HepG2 (cell line): ENCODE measurements around the gene MAN1B1. TPM values are rescaled to one million over a fixed set of nuclear protein-coding genes. Genes with fewer than 3 reads are reported as not detected.
A peak's percentile ranks its signal among the peaks of the same experiment; 100 is the strongest.

Source experiments
- ETV5 ChIP-seq: IDR thresholded peaks from 2 replicates; pipeline ENCODE4 v1.6.1; 2018; ENCODE audit warnings: missing biosample characterization, missing genetic modification reagents, inconsistent platforms, borderline replicate concordance
- GFI1 ChIP-seq: sonication (generic); formaldehyde crosslinking; IDR thresholded peaks from 2 replicates; pipeline ENCODE4 v1.5.0; 2020; ENCODE audit warnings: missing genetic modification reagents, mild to moderate bottlenecking, borderline replicate concordance
- HIC2 ChIP-seq: sonication (generic); formaldehyde crosslinking; IDR thresholded peaks from 2 replicates; pipeline ENCODE4 v1.9.0; 2022; ENCODE audit warnings: low read depth, missing genetic modification reagents
- HNF1B ChIP-seq: sonication (generic); formaldehyde crosslinking; IDR thresholded peaks from 2 replicates; pipeline ENCODE4 v1.5.1; 2020; ENCODE audit warnings: mild to moderate bottlenecking, moderate library complexity, missing genetic modification reagents
- HNF4G ChIP-seq, 2 experiments: sonication (generic) in 1 of 2; formaldehyde crosslinking in 1 of 2; IDR thresholded peaks; 2 replicates each; pipeline versions ENCODE4 v1.4.0 to v1.6.1; 2011 to 2020; ENCODE audit warnings: borderline replicate concordance in 2 of 2, low read depth in 2 of 2, mild to moderate bottlenecking in 2 of 2, low read length in 1 of 2, missing genetic modification reagents in 1 of 2, moderate library complexity in 1 of 2
- KDM5B ChIP-seq: sonication (generic); formaldehyde crosslinking; IDR thresholded peaks from 2 replicates; pipeline ENCODE4 v1.4.0; 2020; ENCODE audit warnings: missing genetic modification reagents, mild to moderate bottlenecking, borderline replicate concordance
- MLLT10 ChIP-seq: sonication (generic); formaldehyde crosslinking; IDR thresholded peaks from 2 replicates; pipeline ENCODE4 v1.4.0; 2020; ENCODE audit warnings: missing genetic modification reagents
- NCOA2 ChIP-seq: sonication (generic); formaldehyde crosslinking; IDR thresholded peaks from 2 replicates; pipeline ENCODE4 v1.8.0; 2022; ENCODE audit warnings: inconsistent platforms
- NONO ChIP-seq, 2 experiments: fragments of 450-650 bp in 1 of 2; sonication (generic) in 1 of 2; formaldehyde crosslinking in 1 of 2; IDR thresholded peaks in 1 of 2; conservative IDR thresholded peaks in 1 of 2; 2 replicates each; pipeline versions ENCODE4 v1.6.1 to v1.8.0; 2017 to 2022; ENCODE audit warnings: mild to moderate bottlenecking in 1 of 2, missing genetic modification reagents in 1 of 2, moderate library complexity in 1 of 2
- NR2C2 ChIP-seq: sonication (generic); formaldehyde crosslinking; IDR thresholded peaks from 2 replicates; pipeline ENCODE4 v1.4.0; 2020; ENCODE audit warnings: missing genetic modification reagents, mild to moderate bottlenecking, moderate library complexity, borderline replicate concordance
- PREB ChIP-seq: sonication (generic); formaldehyde crosslinking; IDR thresholded peaks from 2 replicates; pipeline ENCODE4 v1.4.0; 2020; ENCODE audit warnings: missing genetic modification reagents
- SKIL ChIP-seq: sonication (generic); formaldehyde crosslinking; IDR thresholded peaks from 2 replicates; pipeline ENCODE4 v1.8.0; 2022; ENCODE audit warnings: missing genetic modification reagents, mild to moderate bottlenecking, moderate library complexity, borderline replicate concordance
- SMYD3 ChIP-seq: sonication (generic); formaldehyde crosslinking; IDR thresholded peaks from 2 replicates; pipeline ENCODE4 v1.8.1; 2023; ENCODE audit warnings: mild to moderate bottlenecking, missing genetic modification reagents
- TMF1 ChIP-seq: sonication (generic); formaldehyde crosslinking; IDR thresholded peaks from 2 replicates; pipeline ENCODE4 v1.8.1; 2022; ENCODE audit warnings: low read depth, missing genetic modification reagents
- ZFP41 ChIP-seq: sonication (generic); formaldehyde crosslinking; IDR thresholded peaks from 2 replicates; pipeline ENCODE4 v1.4.0; 2020; ENCODE audit warnings: mild to moderate bottlenecking, missing genetic modification reagents, borderline replicate concordance
- ZKSCAN1 ChIP-seq: fragments of 150-350 bp; IDR thresholded peaks from 2 replicates; pipeline ENCODE4 v1.6.1; 2014; ENCODE audit warnings: low read length
- ZNF883 ChIP-seq: sonication (generic); formaldehyde crosslinking; IDR thresholded peaks from 2 replicates; pipeline ENCODE4 v1.5.1; 2020; ENCODE audit warnings: mild to moderate bottlenecking, missing genetic modification reagents; ENCODE audit errors: not compliant biosample characterization
- polyA plus RNA-seq, 8 experiments: library from polyadenylated mRNA; depleted of rRNA in 3 of 8; stranded (reverse) in 7 of 8; unstranded in 1 of 8; fragments of >200 nt; fragmentation: Illumina TruSeq in 4 of 8; extraction: Trizol in 4 of 8; gene quantifications; 2 replicates each; pipeline versions ENCODE4 v1.2.1 to v1.2.3, GENCODE V29; 2011 to 2016; ENCODE audit warnings: low read depth in 4 of 8, missing spikeins in 1 of 8, mixed read lengths in 1 of 8; ENCODE audit not compliant: insufficient read depth in 1 of 8
- total RNA-seq, 5 experiments: library from RNA; depleted of rRNA; stranded (reverse); fragments of >200 nt; fragmentation: Illumina TruSeq; extraction: Trizol; gene quantifications; 2 replicates each; pipeline ENCODE4 v1.2.3, GENCODE V29; 2016; ENCODE audit warnings: low read depth in 1 of 5
- TF ChIP-seq, protein P1 (sequence below): sonication (generic); formaldehyde crosslinking; IDR thresholded peaks from 2 replicates; pipeline ENCODE4 v1.4.0; 2020; ENCODE audit warnings: missing genetic modification reagents
- TF ChIP-seq, protein P2 (sequence below): IDR thresholded peaks from 2 replicates; pipeline ENCODE4 v1.6.1; 2016; ENCODE audit warnings: missing genetic modification reagents, missing compliant biosample characterization

MAN1B1 gene
- total and polyA plus RNA-seq, 2 of the 13 experiments (the other 11 are each of a cell fraction or from before 2014, with no cell fraction given), result 48.9 to 59.5 TPM

- TF ChIP-seq, protein P1, sequence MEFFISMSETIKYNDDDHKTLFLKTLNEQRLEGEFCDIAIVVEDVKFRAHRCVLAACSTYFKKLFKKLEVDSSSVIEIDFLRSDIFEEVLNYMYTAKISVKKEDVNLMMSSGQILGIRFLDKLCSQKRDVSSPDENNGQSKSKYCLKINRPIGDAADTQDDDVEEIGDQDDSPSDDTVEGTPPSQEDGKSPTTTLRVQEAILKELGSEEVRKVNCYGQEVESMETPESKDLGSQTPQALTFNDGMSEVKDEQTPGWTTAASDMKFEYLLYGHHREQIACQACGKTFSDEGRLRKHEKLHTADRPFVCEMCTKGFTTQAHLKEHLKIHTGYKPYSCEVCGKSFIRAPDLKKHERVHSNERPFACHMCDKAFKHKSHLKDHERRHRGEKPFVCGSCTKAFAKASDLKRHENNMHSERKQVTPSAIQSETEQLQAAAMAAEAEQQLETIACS, result no peak
- TF ChIP-seq KDM5B (no peak), TMF1 (no peak), HNF4G (IDR thresholded peaks at IDR 0.05; ENCODE audit: borderline replicate concordance, low read depth, low read length) (peak; percentile 63), HNF4G (CRISPR knock-in tag; IDR thresholded peaks at IDR 0.05; ENCODE audit: borderline replicate concordance, low read depth) (no peak), SMYD3 (CRISPR knock-in tag) (no peak), NONO (IDR thresholded peaks at IDR 0.05) (no peak), NONO (CRISPR knock-in tag; conservative IDR thresholded peaks at IDR 0.05) (peak; percentile 63; the same call in 1 of the 2 replicates), ZNF883 (CRISPR knock-in tag) (peak; percentile 66), ZKSCAN1 (peak; percentile 80), HNF1B (CRISPR knock-in tag) (no peak), MLLT10 (CRISPR knock-in tag) (no peak), NCOA2 (0 out of 2 replicates have a peak, but pooled peaks have one; percentile 9), NR2C2 (no peak), GFI1 (CRISPR knock-in tag) (no peak), PREB (CRISPR knock-in tag) (no peak), HIC2 (CRISPR knock-in tag) (peak; percentile 65; the same call in 1 of the 2 replicates), SKIL (CRISPR knock-in tag) (no peak), ZFP41 (no peak), ETV5 (CRISPR knock-in tag) (0 out of 2 replicates have a peak, but pooled peaks have one; percentile 20)
- TF ChIP-seq, protein P2, sequence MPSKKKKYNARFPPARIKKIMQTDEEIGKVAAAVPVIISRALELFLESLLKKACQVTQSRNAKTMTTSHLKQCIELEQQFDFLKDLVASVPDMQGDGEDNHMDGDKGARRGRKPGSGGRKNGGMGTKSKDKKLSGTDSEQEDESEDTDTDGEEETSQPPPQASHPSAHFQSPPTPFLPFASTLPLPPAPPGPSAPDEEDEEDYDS, result no peak
Measured at GRCh38 chr9:137073992-137074399, 12.8 kb upstream of the MAN1B1 start (continued).
